Endometrium (tissue), 2 donors: Measurements from ENCODE around the gene CARD18.

Experiments
- FAIRE-seq: peaks from 2 replicates; lab custom pipeline; 2012; peaks lifted over from hg19 to GRCh38; lab: Jason Lieb, UNC
- donor health status: control.
- donor health status: control.

The CARD18 gene

DNA sequence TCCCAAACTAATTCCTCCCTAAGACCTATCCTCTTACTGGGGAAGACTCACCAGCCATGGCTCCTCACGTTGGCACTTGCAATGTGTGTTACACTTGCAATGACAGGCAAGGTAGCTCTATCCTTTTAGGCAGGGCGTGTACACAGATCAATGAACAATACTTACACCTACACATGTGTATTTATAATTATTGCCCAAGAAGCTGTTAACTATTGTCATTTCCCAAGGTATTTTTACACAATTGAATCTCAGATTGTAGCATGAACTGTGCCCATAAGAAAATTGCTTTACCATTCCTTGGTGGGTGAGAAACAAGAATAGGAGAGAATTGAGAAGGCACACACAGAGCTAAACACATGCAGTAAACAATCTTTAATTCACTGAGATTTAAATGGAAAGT lies at the start of gene CARD18:
Gene CARD18 (minus strand): TSS at position 101 of the 400 bp plus-strand sequence. CDS start 43 bp downstream, at position 58.
- no peak for FAIRE-seq

DNA sequence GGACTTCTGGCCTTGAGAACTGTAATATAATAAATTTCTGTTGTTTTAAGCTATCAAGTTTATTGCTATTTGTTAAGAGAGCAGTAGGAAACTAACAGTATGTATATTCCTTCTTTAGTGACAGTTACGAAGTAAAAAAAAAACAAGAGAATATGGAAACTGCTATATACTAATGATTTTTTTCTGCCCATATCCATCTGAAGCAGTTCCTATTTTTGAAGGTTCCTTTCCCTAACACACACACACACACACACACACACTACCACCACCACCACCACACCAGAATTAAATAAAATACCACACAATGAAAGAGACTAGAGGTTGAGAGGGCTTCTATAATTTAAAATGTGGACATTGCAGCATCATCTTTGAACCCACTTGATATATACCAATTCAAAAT lies 44.4 kb upstream of the CARD18 start:
- FAIRE-seq: no peak

DNA sequence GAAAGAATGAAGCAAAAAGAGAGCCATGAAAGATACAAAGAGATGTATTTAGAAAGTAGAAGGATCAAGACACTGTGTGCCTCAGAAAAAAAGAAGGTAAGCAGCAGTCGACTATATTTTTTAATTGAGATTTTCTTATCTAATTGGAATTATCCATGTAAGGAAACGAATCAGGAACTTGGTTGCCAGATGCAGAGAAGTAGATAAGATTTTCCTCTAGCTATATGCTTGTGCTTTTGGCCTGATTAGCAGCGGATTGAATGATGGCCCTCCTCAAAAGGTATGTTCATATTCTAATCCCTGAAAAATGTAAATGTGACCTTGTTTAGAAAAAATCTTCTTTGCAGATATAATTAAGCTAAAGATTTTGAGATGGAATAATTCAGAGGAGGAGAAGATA lies 43.9 kb upstream of the CARD18 start:
- FAIRE-seq: no peak

GRCh38 chr11:105181521-105181920 lies 42.0 kb upstream of the CARD18 start:
- no peak for FAIRE-seq

GRCh38 chr11:105181100-105181499 lies 41.5 kb upstream of the CARD18 start:
- no peak for FAIRE-seq

DNA sequence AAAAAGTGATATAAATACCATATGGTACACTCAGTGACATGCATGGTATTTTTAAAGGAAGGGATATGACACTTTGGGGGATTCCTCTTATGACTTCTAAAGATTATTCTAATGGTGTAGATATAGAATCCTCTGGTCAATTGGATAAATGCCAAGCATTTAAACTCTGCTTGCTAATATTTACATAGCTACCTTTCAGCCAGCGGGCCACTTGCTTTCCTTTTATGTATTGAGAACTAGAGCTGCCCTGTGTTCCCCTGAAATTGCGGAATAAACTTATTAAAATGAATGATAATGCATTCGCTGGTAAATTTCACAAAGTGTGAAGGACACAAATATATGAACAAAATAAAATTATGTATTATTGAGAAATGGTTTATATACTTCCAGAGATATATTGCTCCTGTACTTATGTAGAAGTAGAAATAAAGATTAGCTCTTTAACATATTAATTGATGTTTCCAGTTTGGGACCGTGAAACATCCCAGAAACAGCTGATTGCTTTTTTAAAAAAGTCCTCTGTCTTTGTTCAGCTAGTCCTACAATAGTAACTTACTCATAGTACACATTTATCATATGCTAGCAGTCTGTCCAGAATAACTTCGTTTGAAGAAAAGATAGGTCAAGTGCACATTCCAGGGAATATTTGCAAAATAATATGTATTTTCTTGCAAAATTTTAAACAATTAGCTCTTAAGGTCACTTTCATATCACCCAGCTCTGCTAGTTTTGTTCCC lies 40.1 kb upstream of the CARD18 start:
- no peak for FAIRE-seq

- no peak for FAIRE-seq
These were observed 38.1 kb upstream of the CARD18 start for GRCh38 chr11:105177658-105178057.

GRCh38 chr11:105168457-105168856 lies 28.9 kb upstream of the CARD18 start:
- FAIRE-seq: no peak

DNA sequence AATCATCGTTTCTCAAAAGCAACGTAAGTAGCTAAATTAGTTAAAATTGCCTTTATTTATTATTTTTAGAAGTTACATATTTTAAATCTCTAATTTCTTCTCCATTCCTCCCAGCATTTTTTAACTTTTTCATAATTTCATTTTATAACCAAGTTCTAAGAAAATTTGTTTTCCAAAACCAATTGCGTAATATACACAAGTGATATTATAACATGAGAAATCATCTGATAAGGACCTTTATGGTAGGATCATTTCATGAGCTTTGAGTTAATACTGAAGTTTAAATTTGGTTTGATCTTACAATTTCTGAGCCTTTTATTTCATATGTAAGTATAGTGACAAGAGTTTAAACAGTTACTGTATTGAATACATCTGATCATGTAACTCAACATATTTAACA lies 27.7 kb upstream of the CARD18 start:
- no peak for FAIRE-seq

GRCh38 chr11:105164208-105164607 lies 24.6 kb upstream of the CARD18 start:
- no peak for FAIRE-seq

- FAIRE-seq: no peak
These were observed 22.9 kb upstream of the CARD18 start for GRCh38 chr11:105162506-105162905.

- FAIRE-seq: no peak
These were observed 18.9 kb upstream of the CARD18 start for GRCh38 chr11:105158436-105158835.

DNA sequence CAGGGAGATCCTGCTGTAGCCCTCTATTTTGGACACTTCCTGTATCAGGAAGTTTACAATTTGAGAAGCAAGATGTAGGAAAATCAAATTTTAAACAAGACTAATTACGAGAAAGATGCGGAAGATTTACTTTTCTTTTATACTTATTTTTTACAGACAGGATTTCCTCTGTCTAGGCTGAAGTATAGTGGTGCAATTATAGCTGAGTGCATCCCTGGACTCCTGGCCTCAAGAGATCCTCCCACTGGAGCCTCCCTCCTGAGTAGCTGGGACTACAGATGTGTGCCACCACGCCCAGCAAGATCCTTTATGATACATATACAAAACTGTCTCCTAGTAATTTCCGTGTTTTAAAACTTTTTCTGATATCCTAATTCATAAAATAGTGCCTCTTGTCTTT lies 17.2 kb upstream of the CARD18 start:
- FAIRE-seq: no peak

GRCh38 chr11:105156231-105156630 lies 16.7 kb upstream of the CARD18 start:
- FAIRE-seq: no peak

DNA sequence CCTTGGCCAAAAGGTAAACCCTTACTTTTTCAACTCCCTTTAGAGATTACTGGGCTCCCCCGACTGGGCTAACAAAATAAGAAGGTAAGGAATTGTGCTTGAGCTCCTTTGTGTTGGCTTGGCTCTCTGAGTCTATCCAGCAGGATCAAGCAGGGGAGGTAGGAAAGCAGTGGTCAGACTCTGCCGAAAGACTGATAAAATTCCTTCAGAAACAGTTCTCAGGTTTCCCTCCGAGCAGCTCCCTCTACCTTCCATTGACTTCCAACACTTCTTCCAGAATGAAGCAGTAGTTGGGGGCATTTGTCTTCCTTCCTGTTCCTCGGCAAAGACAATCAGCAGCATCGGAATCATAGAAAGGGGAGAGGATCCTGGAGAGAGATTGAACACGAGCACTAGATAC lies 16.1 kb upstream of the CARD18 start:
- no peak for FAIRE-seq

DNA sequence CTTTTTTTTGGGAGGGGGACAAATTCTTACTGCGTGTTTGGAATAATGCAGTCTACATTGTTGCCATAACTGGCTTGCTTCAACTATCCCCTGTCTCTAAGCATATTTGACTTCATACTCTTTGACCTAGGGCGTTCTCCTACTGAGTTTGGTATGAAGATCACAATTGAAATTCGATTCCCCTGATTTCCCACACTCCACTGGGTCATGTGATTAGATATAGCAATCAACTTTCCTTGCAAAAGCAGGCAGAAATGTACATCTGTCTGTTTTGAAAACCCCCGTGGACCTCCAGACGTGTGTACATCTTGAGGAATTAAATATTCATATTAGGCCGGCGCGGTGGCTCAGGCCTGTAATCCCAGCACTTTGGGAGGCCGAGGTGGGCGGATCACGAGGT lies 13.8 kb upstream of the CARD18 start:
- no peak for FAIRE-seq

GRCh38 chr11:105152560-105152959 lies 13.0 kb upstream of the CARD18 start:
- no peak for FAIRE-seq

GRCh38 chr11:105152021-105152512 lies 12.5 kb upstream of the CARD18 start:
- no peak for FAIRE-seq

- no peak for FAIRE-seq
These were observed 9.9 kb upstream of the CARD18 start for GRCh38 chr11:105149477-105149876.

DNA sequence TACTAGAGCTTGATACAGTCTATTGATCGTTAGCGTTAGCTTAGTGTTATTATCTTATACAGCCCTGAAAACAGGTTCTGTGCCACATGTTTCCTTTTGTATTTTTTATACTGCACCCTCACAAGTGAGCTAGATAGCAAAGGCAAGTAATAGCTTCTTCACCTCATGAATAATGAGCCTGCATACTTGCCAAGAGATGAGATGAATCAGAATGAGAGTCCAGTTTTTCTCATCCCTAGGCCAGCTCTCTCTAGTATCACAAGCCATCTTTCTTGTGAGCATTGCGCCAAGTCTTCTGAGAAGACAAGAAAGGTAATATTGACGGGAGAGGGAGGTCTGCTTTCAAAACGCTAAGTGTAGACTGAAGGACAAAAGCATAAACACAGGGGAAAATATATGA lies 8.7 kb upstream of the CARD18 start:
- no peak for FAIRE-seq

GRCh38 chr11:105144887-105145286 lies 5.3 kb upstream of the CARD18 start:
- no peak for FAIRE-seq

- FAIRE-seq: no peak
These were observed 2.6 kb upstream of the CARD18 start for GRCh38 chr11:105142167-105142566.

- FAIRE-seq: no peak
These were observed 2.3 kb downstream of the CARD18 start for GRCh38 chr11:105137286-105137685.

GRCh38 chr11:105135883-105136282 lies 3.7 kb downstream of the CARD18 start:
- no peak for FAIRE-seq
